ENCODE measurements around the gene KIF26B. TPM values are rescaled to one million over a fixed set of nuclear protein-coding genes. Genes with fewer than 3 reads are reported as not detected.

Gene KIF26B
- total RNA-seq, 1 donor from 2014 or later, result 5.1 TPM

GRCh38 chr1:245108909-245109308, 45.9 kb upstream of the KIF26B start:
- no peak for DNase-seq (ENCODE audit: low spot score, unreplicated experiment)
- H3K4me1 Mint-ChIP-seq (ENCODE audit: low read depth), result peaks cover 9% of the 10 kb centered on the region
- no peaks in the 10 kb centered on the region for H3K27me3 Mint-ChIP-seq
- TF ChIP-seq, protein P1, sequence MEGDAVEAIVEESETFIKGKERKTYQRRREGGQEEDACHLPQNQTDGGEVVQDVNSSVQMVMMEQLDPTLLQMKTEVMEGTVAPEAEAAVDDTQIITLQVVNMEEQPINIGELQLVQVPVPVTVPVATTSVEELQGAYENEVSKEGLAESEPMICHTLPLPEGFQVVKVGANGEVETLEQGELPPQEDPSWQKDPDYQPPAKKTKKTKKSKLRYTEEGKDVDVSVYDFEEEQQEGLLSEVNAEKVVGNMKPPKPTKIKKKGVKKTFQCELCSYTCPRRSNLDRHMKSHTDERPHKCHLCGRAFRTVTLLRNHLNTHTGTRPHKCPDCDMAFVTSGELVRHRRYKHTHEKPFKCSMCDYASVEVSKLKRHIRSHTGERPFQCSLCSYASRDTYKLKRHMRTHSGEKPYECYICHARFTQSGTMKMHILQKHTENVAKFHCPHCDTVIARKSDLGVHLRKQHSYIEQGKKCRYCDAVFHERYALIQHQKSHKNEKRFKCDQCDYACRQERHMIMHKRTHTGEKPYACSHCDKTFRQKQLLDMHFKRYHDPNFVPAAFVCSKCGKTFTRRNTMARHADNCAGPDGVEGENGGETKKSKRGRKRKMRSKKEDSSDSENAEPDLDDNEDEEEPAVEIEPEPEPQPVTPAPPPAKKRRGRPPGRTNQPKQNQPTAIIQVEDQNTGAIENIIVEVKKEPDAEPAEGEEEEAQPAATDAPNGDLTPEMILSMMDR (IDR thresholded peaks at IDR 0.05; ENCODE audit: unreplicated experiment), result no peak
- H3K9me3 Mint-ChIP-seq (ENCODE audit: low read depth), result peaks cover 8% of the 10 kb centered on the region
- peaks cover 7% of the 10 kb centered on the region for H3K36me3 Mint-ChIP-seq (ENCODE audit: insufficient read depth)
- no peak overlapping the region for H3K4me3 Mint-ChIP-seq (ENCODE audit: low read depth)
- peak overlapping the region; percentile 0 for H3K27ac Mint-ChIP-seq

DNA sequence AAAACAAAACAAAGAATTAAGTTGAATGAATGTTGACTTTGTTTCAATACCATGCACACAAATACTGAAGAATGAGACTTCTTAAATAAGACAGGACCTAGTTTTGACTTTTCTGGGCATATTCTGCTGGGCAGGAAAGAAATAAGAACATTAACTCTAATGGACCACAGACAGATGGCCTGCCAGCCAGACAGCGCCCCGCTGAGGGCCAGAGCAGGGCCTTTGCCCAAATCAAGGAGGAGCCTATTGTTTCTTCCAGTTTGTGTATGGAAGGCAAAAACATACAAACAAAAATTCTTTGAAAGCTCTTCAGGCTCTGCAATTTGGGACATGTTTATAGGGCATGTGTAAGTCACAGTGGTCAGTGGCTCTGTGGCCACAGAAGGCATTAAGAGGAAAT, 44.4 kb upstream of the KIF26B start:
- H3K9me3 Mint-ChIP-seq (ENCODE audit: low read depth), result no peaks in the 10 kb centered on the region
- TF ChIP-seq, protein P1 (IDR thresholded peaks at IDR 0.05; ENCODE audit: unreplicated experiment), result no peak
- no peak overlapping the region for H3K27ac Mint-ChIP-seq
- H3K4me1 Mint-ChIP-seq (ENCODE audit: low read depth), result peaks cover 9% of the 10 kb centered on the region
- H3K27me3 Mint-ChIP-seq, result no peaks in the 10 kb centered on the region
- no peak for DNase-seq (ENCODE audit: low spot score, unreplicated experiment)
- H3K36me3 Mint-ChIP-seq (ENCODE audit: insufficient read depth), result no peaks in the 10 kb centered on the region
- H3K4me3 Mint-ChIP-seq (ENCODE audit: low read depth), result no peak overlapping the region

DNA sequence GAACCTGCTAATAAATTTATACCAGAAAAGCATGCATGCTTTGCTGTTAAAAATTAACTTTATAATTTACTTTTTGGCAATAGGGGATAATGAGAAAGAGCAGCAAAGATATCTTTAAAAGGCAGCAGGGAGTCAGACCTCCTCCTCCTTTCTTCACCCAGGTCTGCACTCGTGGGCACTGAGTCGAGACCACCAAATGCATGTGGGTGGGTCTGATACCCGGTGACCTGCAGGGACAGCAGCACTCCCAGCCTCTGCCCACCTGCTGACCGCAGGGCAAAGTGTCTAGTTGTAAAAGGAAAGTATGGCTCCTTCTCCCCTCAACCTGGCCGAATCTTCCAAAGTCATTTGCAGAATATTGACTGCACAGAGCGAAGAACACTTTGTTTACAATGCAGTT, 43.7 kb upstream of the KIF26B start:
- Mint-ChIP-seq H3K27ac (no peak overlapping the region), H3K4me3 (ENCODE audit: low read depth) (no peak overlapping the region), H3K27me3 (no peaks in the 10 kb centered on the region), H3K36me3 (ENCODE audit: insufficient read depth) (no peaks in the 10 kb centered on the region), H3K4me1 (ENCODE audit: low read depth) (peaks cover 9% of the 10 kb centered on the region), H3K9me3 (ENCODE audit: low read depth) (no peaks in the 10 kb centered on the region)
- TF ChIP-seq, protein P1 (IDR thresholded peaks at IDR 0.05; ENCODE audit: unreplicated experiment), result no peak
- no peak for DNase-seq (ENCODE audit: low spot score, unreplicated experiment)

DNA sequence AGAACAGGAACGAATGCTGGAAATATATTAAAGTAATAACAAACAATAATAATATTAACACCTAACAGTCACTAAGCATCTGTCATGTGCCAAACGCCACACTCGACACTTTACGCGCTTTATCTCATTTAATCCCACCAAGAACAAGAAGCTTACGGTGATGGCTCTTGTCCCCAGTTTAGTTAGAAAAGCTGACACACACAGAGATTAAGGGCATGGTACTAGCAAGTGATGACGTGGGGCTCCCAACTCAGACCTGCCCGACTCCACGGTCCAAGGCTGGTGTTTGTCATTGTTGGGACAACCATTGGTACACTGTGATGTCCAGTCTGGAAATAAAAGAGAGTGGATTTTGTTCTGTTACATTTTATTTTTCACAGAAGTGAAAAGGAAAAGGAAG, 41.1 kb upstream of the KIF26B start:
- Mint-ChIP-seq H3K4me1 (ENCODE audit: low read depth) (peaks cover 8% of the 10 kb centered on the region), H3K27me3 (no peaks in the 10 kb centered on the region), H3K9me3 (ENCODE audit: low read depth) (no peaks in the 10 kb centered on the region), H3K4me3 (ENCODE audit: low read depth) (no peak overlapping the region), H3K36me3 (ENCODE audit: insufficient read depth) (no peaks in the 10 kb centered on the region), H3K27ac (no peak overlapping the region)
- DNase-seq (ENCODE audit: low spot score, unreplicated experiment), result no peak
- TF ChIP-seq, protein P1 (IDR thresholded peaks at IDR 0.05; ENCODE audit: unreplicated experiment), result no peak

DNA sequence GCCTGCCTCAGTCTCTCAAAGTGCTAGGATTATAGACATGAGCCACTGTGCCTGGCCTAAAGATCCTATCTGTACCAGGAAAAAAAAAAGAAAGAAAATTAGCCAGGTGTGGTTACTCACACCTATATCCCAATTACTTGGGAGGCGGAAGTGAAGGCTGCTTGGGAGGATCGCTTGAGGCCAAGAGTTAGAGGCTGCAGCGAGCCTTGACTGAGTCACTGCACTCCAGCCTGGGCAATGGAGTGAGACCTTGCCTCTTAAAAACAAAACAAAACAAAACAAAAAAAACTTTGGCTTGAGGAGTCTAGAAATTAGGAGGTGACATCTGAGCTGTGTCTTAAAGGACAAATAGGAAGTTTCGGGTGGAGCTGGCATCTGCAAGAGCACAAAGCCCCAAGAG, 38.7 kb upstream of the KIF26B start:
- Mint-ChIP-seq H3K4me3 (ENCODE audit: low read depth) (no peak overlapping the region), H3K27me3 (no peaks in the 10 kb centered on the region), H3K27ac (no peak overlapping the region), H3K4me1 (ENCODE audit: low read depth) (peaks cover 6% of the 10 kb centered on the region), H3K9me3 (ENCODE audit: low read depth) (no peaks in the 10 kb centered on the region), H3K36me3 (ENCODE audit: insufficient read depth) (no peaks in the 10 kb centered on the region)
- DNase-seq (ENCODE audit: low spot score, unreplicated experiment), result no peak
- TF ChIP-seq, protein P1 (IDR thresholded peaks at IDR 0.05; ENCODE audit: unreplicated experiment), result no peak

Measured in progenitor cell of endocrine pancreas (in vitro differentiated cells).